Measurements from ENCODE around the gene KNCN.

KNCN gene

GRCh38 chr1:46582972-46583371 lies 31.5 kb upstream of the KNCN start (continued):
- TF ChIP-seq PRDM2 (tag by site-specific recombination; IDR thresholded peaks at IDR 0.05; ENCODE audit: borderline replicate concordance) (no peak), PRDM1 (tag by site-specific recombination; IDR thresholded peaks at IDR 0.05) (no peak), SCRT2 (tag by site-specific recombination; IDR thresholded peaks at IDR 0.05) (no peak), ZNF132 (tag by site-specific recombination; IDR thresholded peaks at IDR 0.05; ENCODE audit: borderline replicate concordance) (no peak), ZNF571 (tag by site-specific recombination; IDR thresholded peaks at IDR 0.05) (no peak), ZNF324 (tag by site-specific recombination; IDR thresholded peaks at IDR 0.05) (no peak), ZNF514 (tag by site-specific recombination; IDR thresholded peaks at IDR 0.05) (no peak), ELK4 (IDR thresholded peaks at IDR 0.05; ENCODE audit: borderline replicate concordance, low read depth, low read length) (no peak)

- H3K27ac ChIP-seq (ENCODE audit: extremely low read depth, low read depth, low read length), result no peak overlapping the region
- H3K4me3 ChIP-seq (ENCODE audit: low read depth, low read length), result no peak overlapping the region
- TF ChIP-seq ZSCAN16 (tag by site-specific recombination; IDR thresholded peaks at IDR 0.05) (no peak), ZNF394 (tag by site-specific recombination; IDR thresholded peaks at IDR 0.05; ENCODE audit: borderline replicate concordance) (no peak), ZNF639 (tag by site-specific recombination; IDR thresholded peaks at IDR 0.05) (no peak), ZNF324 (tag by site-specific recombination; IDR thresholded peaks at IDR 0.05) (no peak), ZNF768 (tag by site-specific recombination; IDR thresholded peaks at IDR 0.05) (no peak), ZNF510 (tag by site-specific recombination; IDR thresholded peaks at IDR 0.05; ENCODE audit: insufficient replicate concordance) (no peak), INSM2 (tag by site-specific recombination; IDR thresholded peaks at IDR 0.05) (no peak), YY2 (tag by site-specific recombination; IDR thresholded peaks at IDR 0.05) (no peak), ZNF571 (tag by site-specific recombination; IDR thresholded peaks at IDR 0.05) (no peak), KLF7 (tag by site-specific recombination; IDR thresholded peaks at IDR 0.05; ENCODE audit: borderline replicate concordance) (no peak), ZNF366 (tag by site-specific recombination; conservative IDR thresholded peaks at IDR 0.05) (no peak)
- ChIA-PET POLR2A (no interaction called here), CTCF (interaction anchor here (1.3 kb wide), 1 partner anchor 52 kb away, joined by 3 read pairs; no protein-coding TSS in a partner anchor)
- H3K9me3 ChIP-seq (ENCODE audit: control insufficient read depth, insufficient read depth, low read depth, low read length), result no peaks in the 10 kb centered on the region
- H3K36me3 ChIP-seq (ENCODE audit: control insufficient read depth in 2 of 2, insufficient read depth in 1 of 2, low read length in 2 of 2), result peaks cover 9 to 83% of the 10 kb centered on the region in 2 experiments; a peak in 2 of 3 replicates
- no peaks in the 10 kb centered on the region for H3K4me1 ChIP-seq (ENCODE audit: control insufficient read depth, insufficient read depth, low read length)
Measured at GRCh38 chr1:46581681-46582455, 30.4 kb upstream of the KNCN start.

Data from HEK293 (cell line).